CD8-positive, alpha-beta memory T cell (primary cell): Measurements from ENCODE around the gene MBLAC2. TPM values are rescaled to one million over a fixed set of nuclear protein-coding genes. Genes with fewer than 3 reads are reported as not detected.

Source experiments
- CTCF ChIA-PET: fragments of 350-600 bp; sonication (Branson Sonifier 250); formaldehyde crosslinking; loops from one replicate; lab custom pipeline; 2021; ENCODE audit warnings: antibody characterized with exemption; lab: Charles Lee
- POLR2A ChIA-PET: fragments of 350-600 bp; sonication (Branson Sonifier 250); formaldehyde crosslinking; loops from one replicate; lab custom pipeline; 2021; ENCODE audit warnings: antibody characterized with exemption; lab: Charles Lee
- DNase-seq, 5 donors: peaks; one replicate each; pipeline versions ENCODE4 v3.0.0 to v3.0.0-alpha.2; 2020 to 2022; ENCODE audit warnings: mixed read lengths in 1 of 5
- H3K27ac ChIP-seq: one replicate; pipeline ENCODE4 v1.7.0; 2013; ENCODE audit warnings: low read depth, mild to moderate bottlenecking, low read length, moderate library complexity
- H3K27me3 ChIP-seq: 2 replicates; pipeline ENCODE4 v1.7.0; 2013; ENCODE audit warnings: low read length, mild to moderate bottlenecking; ENCODE audit not compliant: insufficient read depth, poor library complexity, severe bottlenecking
- H3K36me3 ChIP-seq: 2 replicates; pipeline ENCODE4 v1.7.0; 2013; ENCODE audit warnings: mild to moderate bottlenecking, low read length, moderate library complexity; ENCODE audit not compliant: insufficient read depth
- H3K4me1 ChIP-seq: 2 replicates; pipeline ENCODE4 v1.7.0; 2013; ENCODE audit warnings: mild to moderate bottlenecking, low read length, moderate library complexity; ENCODE audit not compliant: insufficient read depth
- H3K4me3 ChIP-seq: 2 replicates; pipeline ENCODE4 v1.7.0; 2013; ENCODE audit warnings: mild to moderate bottlenecking, low read length
- H3K9me3 ChIP-seq: 2 replicates; pipeline ENCODE4 v1.7.0; 2013; ENCODE audit warnings: mild to moderate bottlenecking, low read length
- H3K27ac Mint-ChIP-seq, 8 donors: one replicate each; pipeline ENCODE4 v1.8.0; 2020 to 2021; ENCODE audit warnings: mixed read lengths in 8 of 8, mild to moderate bottlenecking in 6 of 8, inconsistent platforms in 3 of 8, moderate library complexity in 3 of 8
- H3K27me3 Mint-ChIP-seq, 2 donors: one replicate each; pipeline ENCODE4 v1.8.0; 2020 to 2021; ENCODE audit warnings: mixed read lengths in 2 of 2, mild to moderate bottlenecking in 1 of 2, moderate library complexity in 1 of 2
- H3K36me3 Mint-ChIP-seq, 3 donors: one replicate each; pipeline ENCODE4 v1.8.0; 2020 to 2021; ENCODE audit warnings: mixed read lengths in 3 of 3, inconsistent platforms in 1 of 3, mild to moderate bottlenecking in 1 of 3
- H3K4me1 Mint-ChIP-seq, 3 donors: one replicate each; pipeline ENCODE4 v1.8.0; 2020 to 2021; ENCODE audit warnings: mixed read lengths in 3 of 3, inconsistent platforms in 1 of 3, mild to moderate bottlenecking in 1 of 3
- H3K4me3 Mint-ChIP-seq, 7 donors: one replicate each; pipeline ENCODE4 v1.8.0; 2020 to 2021; ENCODE audit warnings: mixed read lengths in 7 of 7, mild to moderate bottlenecking in 6 of 7, moderate library complexity in 4 of 7, inconsistent platforms in 2 of 7
- H3K9me3 Mint-ChIP-seq, 5 donors: one replicate each; pipeline ENCODE4 v1.8.0; 2020 to 2022; ENCODE audit warnings: mixed read lengths in 5 of 5, mild to moderate bottlenecking in 3 of 5, moderate library complexity in 2 of 5, inconsistent platforms in 1 of 5
- polyA plus RNA-seq: library from polyadenylated mRNA; unstranded; fragments of 300-500 nt; fragmentation: Illumina TruSeq; gene quantifications from one replicate; pipeline ENCODE4 v1.2.3, GENCODE V29; 2021
- total RNA-seq, 2 experiments: library from RNA; stranded (reverse); gene quantifications; one replicate each; pipeline ENCODE4 v1.2.3, GENCODE V29; 2021

The MBLAC2 gene
- total and polyA plus RNA-seq, 3 experiments from 2014 or later, result 3.7 to 6.7 (median 6.3) TPM

GRCh38 chr5:90495146-90495545, 20.6 kb upstream of the MBLAC2 start:
- H3K36me3 Mint-ChIP-seq, result peaks cover 0 to 7% (median 1%) of the 10 kb centered on the region in 3 donors
- ChIA-PET POLR2A (no interaction called here), CTCF (no interaction called here)
- H3K4me1 Mint-ChIP-seq, result no peaks in the 10 kb centered on the region
- no peaks in the 10 kb centered on the region for H3K27me3 Mint-ChIP-seq
- Histone ChIP-seq H3K27ac (no peak overlapping the region), H3K36me3 (no peaks in the 10 kb centered on the region), H3K9me3 (no peaks in the 10 kb centered on the region), H3K4me1 (no peaks in the 10 kb centered on the region), H3K27me3 (no peaks in the 10 kb centered on the region), H3K4me3 (no peak overlapping the region)
- no peak for DNase-seq
- H3K27ac Mint-ChIP-seq, result no peak overlapping the region
- H3K9me3 Mint-ChIP-seq, result peaks cover 0 to 4% (median 0%) of the 10 kb centered on the region in 5 donors
- no peak overlapping the region for H3K4me3 Mint-ChIP-seq

- Histone ChIP-seq H3K27ac (no peak overlapping the region), H3K4me3 (no peak overlapping the region), H3K4me1 (no peaks in the 10 kb centered on the region), H3K36me3 (no peaks in the 10 kb centered on the region), H3K27me3 (no peaks in the 10 kb centered on the region), H3K9me3 (no peaks in the 10 kb centered on the region)
- ChIA-PET CTCF (no interaction called here), POLR2A (no interaction called here)
- peaks cover 0 to 4% (median 0%) of the 10 kb centered on the region in 5 donors for H3K9me3 Mint-ChIP-seq
- no peak for DNase-seq
- no peak overlapping the region for H3K27ac Mint-ChIP-seq
- H3K4me1 Mint-ChIP-seq, result no peaks in the 10 kb centered on the region
- peaks cover 0 to 7% (median 1%) of the 10 kb centered on the region in 3 donors for H3K36me3 Mint-ChIP-seq
- no peaks in the 10 kb centered on the region for H3K27me3 Mint-ChIP-seq
- H3K4me3 Mint-ChIP-seq, result no peak overlapping the region
Measured at GRCh38 chr5:90494043-90494442, 19.5 kb upstream of the MBLAC2 start.

DNA sequence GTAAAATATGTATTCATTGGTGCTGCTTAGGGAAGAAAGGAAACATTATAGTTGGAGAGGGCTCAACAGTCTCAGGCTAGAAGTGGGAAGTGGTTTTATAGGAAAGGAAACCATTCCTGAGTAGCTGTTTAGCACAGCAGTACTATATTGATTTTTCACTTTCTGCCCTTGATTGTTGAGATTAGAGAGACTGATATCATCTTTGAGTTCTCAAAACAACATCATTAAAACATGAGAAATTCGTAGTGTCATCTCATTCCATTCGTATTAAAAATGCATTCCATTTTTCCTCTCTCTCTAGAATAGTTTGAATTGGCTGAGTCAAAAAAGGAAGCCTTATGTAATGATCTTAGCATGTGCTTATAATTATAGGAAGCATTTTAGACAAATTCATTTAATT, 14.2 kb upstream of the MBLAC2 start:
- H3K27me3 ChIP-seq, result no peaks in the 10 kb centered on the region
- no peak overlapping the region for H3K27ac Mint-ChIP-seq
- no peak overlapping the region for H3K27ac ChIP-seq
- H3K36me3 ChIP-seq, result no peaks in the 10 kb centered on the region
- no peaks in the 10 kb centered on the region for H3K9me3 Mint-ChIP-seq
- no peaks in the 10 kb centered on the region for H3K4me1 Mint-ChIP-seq
- no peak overlapping the region for H3K4me3 Mint-ChIP-seq
- no peaks in the 10 kb centered on the region for H3K36me3 Mint-ChIP-seq
- H3K4me1 ChIP-seq, result no peaks in the 10 kb centered on the region
- ChIA-PET POLR2A (no interaction called here), CTCF (interaction anchor here (1.2 kb wide), 1 partner anchor 9 kb away, joined by 4 read pairs; no protein-coding TSS in a partner anchor)
- no peak overlapping the region for H3K4me3 ChIP-seq
- H3K9me3 ChIP-seq, result no peaks in the 10 kb centered on the region
- no peaks in the 10 kb centered on the region for H3K27me3 Mint-ChIP-seq
- no peak for DNase-seq

DNA sequence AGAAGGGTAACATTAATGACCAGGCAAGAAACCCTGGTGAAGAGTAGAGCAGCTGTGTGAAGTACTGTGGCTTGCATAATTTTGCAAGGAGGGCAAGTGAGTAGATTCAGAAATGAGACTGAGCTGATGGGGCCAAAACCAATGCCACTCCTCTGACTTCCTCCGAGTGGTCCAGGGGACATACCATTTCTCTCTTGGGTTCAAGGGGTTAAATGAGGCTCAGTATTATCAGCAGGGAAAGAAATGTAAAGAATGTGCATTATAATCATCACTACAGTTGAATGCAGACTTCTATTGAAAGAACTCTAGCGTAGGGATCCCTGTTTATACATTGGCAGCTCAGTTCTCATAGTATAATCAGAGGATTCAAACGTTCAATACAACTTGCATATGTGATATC, 10.0 kb upstream of the MBLAC2 start:
- H3K36me3 Mint-ChIP-seq, result no peaks in the 10 kb centered on the region
- H3K4me3 Mint-ChIP-seq, result no peak overlapping the region
- no peaks in the 10 kb centered on the region for H3K4me1 ChIP-seq
- no peaks in the 10 kb centered on the region for H3K9me3 ChIP-seq
- H3K4me1 Mint-ChIP-seq, result no peaks in the 10 kb centered on the region
- H3K36me3 ChIP-seq, result no peaks in the 10 kb centered on the region
- ChIA-PET POLR2A (no interaction called here), CTCF (interaction anchor here (1.1 to 1.3 kb wide), 2 partner anchors 10 to 45 kb away, joined by 4 to 6 read pairs; partner anchors contain the start of genes LYSMD3, MBLAC2 and POLR3G)
- no peaks in the 10 kb centered on the region for H3K27me3 Mint-ChIP-seq
- no peak overlapping the region for H3K27ac Mint-ChIP-seq
- H3K9me3 Mint-ChIP-seq, result no peaks in the 10 kb centered on the region
- H3K27ac ChIP-seq, result no peak overlapping the region
- DNase-seq, result no peak
- H3K27me3 ChIP-seq, result no peaks in the 10 kb centered on the region
- no peak overlapping the region for H3K4me3 ChIP-seq

- POLR2A ChIA-PET, result no interaction called here
- no peaks in the 10 kb centered on the region for H3K4me1 ChIP-seq
- Mint-ChIP-seq H3K4me1 (no peaks in the 10 kb centered on the region), H3K27me3 (no peaks in the 10 kb centered on the region), H3K27ac (no peak overlapping the region), H3K36me3 (no peaks in the 10 kb centered on the region), H3K9me3 (no peaks in the 10 kb centered on the region), H3K4me3 (no peak overlapping the region)
- H3K27me3 ChIP-seq, result no peaks in the 10 kb centered on the region
- DNase-seq, result no peak
- H3K36me3 ChIP-seq, result no peaks in the 10 kb centered on the region
- H3K4me3 ChIP-seq, result no peak overlapping the region
- CTCF ChIA-PET, result no interaction called here
- H3K27ac ChIP-seq, result no peak overlapping the region
- H3K9me3 ChIP-seq, result no peaks in the 10 kb centered on the region
Measured at GRCh38 chr5:90483206-90483605, 8.6 kb upstream of the MBLAC2 start.

DNA sequence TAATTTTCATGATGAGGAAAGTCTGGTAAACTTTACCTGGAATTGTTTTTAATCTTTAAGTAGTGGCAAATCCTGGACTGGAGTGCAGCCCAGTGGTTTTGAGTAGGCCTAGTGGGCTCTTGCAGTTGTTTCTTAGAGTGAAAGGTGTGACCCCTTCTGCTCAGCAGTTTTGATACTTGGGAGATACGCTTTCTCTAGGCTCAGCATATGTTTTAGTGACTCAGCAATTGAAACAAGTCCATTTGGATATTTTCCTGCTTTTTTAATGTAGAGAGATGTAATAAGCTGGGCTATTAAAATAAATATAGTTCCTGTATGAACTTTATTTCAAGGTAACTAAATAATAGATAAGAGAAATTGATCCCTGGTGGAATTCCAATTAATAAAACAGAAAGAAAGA, 6.1 kb upstream of the MBLAC2 start:
- CTCF ChIA-PET, result no interaction called here
- Mint-ChIP-seq H3K4me1 (no peaks in the 10 kb centered on the region), H3K27ac (no peak overlapping the region), H3K4me3 (no peak overlapping the region), H3K9me3 (no peaks in the 10 kb centered on the region), H3K27me3 (no peaks in the 10 kb centered on the region), H3K36me3 (no peaks in the 10 kb centered on the region)
- POLR2A ChIA-PET, result no interaction called here
- DNase-seq, result no peak
- Histone ChIP-seq H3K27me3 (no peaks in the 10 kb centered on the region), H3K36me3 (no peaks in the 10 kb centered on the region), H3K9me3 (no peaks in the 10 kb centered on the region), H3K4me1 (no peaks in the 10 kb centered on the region), H3K27ac (no peak overlapping the region), H3K4me3 (no peak overlapping the region)

- Histone ChIP-seq H3K27me3 (no peaks in the 10 kb centered on the region), H3K4me3 (no peak overlapping the region), H3K36me3 (no peaks in the 10 kb centered on the region), H3K4me1 (peaks cover 4% of the 10 kb centered on the region), H3K27ac (no peak overlapping the region), H3K9me3 (no peaks in the 10 kb centered on the region)
- Mint-ChIP-seq H3K27me3 (no peaks in the 10 kb centered on the region), H3K9me3 (no peaks in the 10 kb centered on the region), H3K27ac (no peak overlapping the region), H3K36me3 (peaks cover 0 to under 1% (median 0%) of the 10 kb centered on the region in 3 donors), H3K4me3 (no peak overlapping the region), H3K4me1 (peaks cover 4 to 8% (median 8%) of the 10 kb centered on the region in 3 donors)
- ChIA-PET POLR2A (no interaction called here), CTCF (no interaction called here)
- DNase-seq, result no peak
Measured at GRCh38 chr5:90479611-90480385, 5.2 kb upstream of the MBLAC2 start.

GRCh38 chr5:90477621-90478215, 3.1 kb upstream of the MBLAC2 start:
- POLR2A ChIA-PET, result no interaction called here
- H3K36me3 Mint-ChIP-seq, result peaks cover 0 to 15% (median 0%) of the 10 kb centered on the region in 3 donors

More at GRCh38 chr5:90477621-90478215, 3.1 kb upstream of the MBLAC2 start:
- Histone ChIP-seq H3K4me3 (no peak overlapping the region), H3K27ac (no peak overlapping the region), H3K36me3 (no peaks in the 10 kb centered on the region), H3K9me3 (no peaks in the 10 kb centered on the region), H3K4me1 (peaks cover 12% of the 10 kb centered on the region), H3K27me3 (no peaks in the 10 kb centered on the region)
- H3K4me1 Mint-ChIP-seq, result peaks cover 14 to 21% (median 19%) of the 10 kb centered on the region in 3 donors
- CTCF ChIA-PET, result interaction anchor here (1.7 kb wide), 1 partner anchor 53 kb away, joined by 5 read pairs; no protein-coding TSS in a partner anchor
- H3K27me3 Mint-ChIP-seq, result no peaks in the 10 kb centered on the region
- H3K9me3 Mint-ChIP-seq, result no peaks in the 10 kb centered on the region
- H3K4me3 Mint-ChIP-seq, result no peak overlapping the region
- H3K27ac Mint-ChIP-seq, result no peak overlapping the region
- no peak for DNase-seq
